ENCODE data around the gene IL16.
"Not testable (repeated sequence)": the region's sequence is repeated elsewhere in the genome, so short reads cannot be mapped to it uniquely, and the experiment has no call there.

IL16 gene

DNA sequence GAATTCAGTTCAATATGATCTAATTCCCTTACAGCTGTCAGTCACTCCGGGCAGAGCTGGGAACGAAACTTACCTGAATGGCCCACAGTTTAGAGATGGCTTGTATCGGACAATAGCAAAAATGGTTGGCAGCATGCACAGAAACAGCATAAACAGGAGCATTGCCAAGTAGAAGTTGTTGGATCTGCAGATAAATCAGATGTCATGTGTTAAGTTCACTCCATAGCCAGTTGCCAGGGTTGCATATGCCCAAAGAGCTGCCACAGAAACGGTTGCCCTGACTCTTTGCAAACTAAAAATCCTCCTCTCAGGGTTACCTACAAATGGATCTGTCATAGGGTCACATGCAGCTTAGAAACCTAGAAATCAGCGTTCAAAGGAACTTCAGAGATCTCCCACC, 142.6 kb downstream of the IL16 start:
- in situ Hi-C loops (cut with MboI; ENCODE audit: low pct_unique_long_range_greater_than_20kb, low sequenced_read_pairs), result no loop called here
- no peak for DNase-seq

DNA sequence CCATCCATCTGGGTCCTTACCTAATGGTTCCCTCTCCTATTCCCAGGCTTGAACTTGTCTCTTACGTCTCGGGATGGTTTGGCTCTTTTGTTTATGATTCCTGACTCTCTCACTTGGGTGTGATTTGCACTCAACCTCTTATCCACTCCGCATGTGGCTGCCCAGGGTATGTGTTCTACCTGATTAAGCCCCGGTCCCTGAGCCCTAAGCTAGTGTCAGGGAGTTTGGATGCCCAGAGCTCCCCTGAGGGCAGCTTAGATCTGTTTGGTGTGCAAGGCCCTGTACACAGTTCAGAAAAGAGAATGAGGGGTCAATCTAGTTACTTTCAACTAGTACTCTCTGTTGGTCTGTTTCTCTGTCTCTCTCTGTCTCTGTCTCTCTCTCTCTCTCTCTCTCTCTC, 143.2 kb downstream of the IL16 start:
- in situ Hi-C loops (cut with MboI; ENCODE audit: low pct_unique_long_range_greater_than_20kb, low sequenced_read_pairs), result no loop called here
- DNase-seq, result no peak

DNA sequence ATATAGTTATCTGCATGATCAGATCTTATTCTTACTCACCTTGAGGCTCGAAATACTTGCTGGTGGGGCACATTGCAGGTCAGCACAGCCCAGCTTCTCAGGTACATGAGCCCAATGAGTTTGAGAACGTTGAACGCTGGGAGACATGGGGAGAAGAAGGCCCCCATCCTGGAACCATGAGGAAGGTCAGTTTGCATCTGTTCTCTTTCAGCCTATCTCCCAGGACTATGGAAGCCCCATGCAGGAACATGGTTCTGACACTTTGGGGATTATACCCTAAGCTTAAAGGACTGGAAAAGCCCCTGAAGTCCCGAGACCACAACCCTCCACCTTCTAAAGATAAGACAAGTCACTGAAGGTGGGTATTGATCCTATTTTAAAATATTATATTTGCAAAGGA, 144.7 kb downstream of the IL16 start:
- DNase-seq, result no peak
- in situ Hi-C loops (cut with MboI; ENCODE audit: low pct_unique_long_range_greater_than_20kb, low sequenced_read_pairs), result no loop called here

DNA sequence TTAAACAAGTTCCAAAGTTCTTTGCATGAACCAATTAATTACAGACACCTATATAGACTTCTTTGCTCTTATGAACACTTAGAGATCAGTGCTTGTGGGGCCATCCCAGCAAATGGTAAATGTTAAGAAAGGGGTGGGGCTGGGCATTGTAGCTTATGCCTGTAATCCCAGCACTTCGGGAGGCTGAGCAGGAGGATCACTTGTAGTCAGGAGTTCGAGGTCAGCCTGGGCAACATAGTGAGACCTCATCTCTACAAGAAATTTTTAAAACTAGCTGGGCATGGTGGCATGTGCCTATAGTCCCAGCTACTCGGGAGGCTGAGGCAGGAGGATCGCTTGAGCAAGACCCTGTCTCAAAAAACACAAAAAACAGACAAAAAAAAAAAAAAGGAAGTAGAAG, 146.7 kb downstream of the IL16 start:
- DNase-seq, result no peak
- in situ Hi-C loops (cut with MboI; ENCODE audit: low pct_unique_long_range_greater_than_20kb, low sequenced_read_pairs), result no loop called here

DNA sequence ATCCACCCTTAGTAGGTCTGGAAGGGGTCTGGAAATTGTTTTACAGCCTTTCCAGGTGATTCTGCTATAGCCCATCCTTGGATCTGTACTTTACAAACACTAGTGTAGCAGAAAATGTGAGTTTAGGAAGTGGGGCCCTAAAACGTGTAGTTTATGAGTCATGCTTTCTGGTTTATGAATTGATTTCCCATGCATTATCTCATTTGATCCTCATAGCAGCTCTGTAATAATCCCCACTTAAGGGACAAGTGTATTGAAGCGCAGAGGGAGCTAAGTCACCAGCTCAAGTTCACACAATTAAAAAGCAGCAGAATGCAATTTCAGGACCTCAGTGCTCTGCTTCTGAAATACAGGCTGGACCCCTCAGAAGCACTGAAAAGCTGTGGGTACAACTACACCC, 149.9 kb downstream of the IL16 start:
- in situ Hi-C loops (cut with MboI; ENCODE audit: low pct_unique_long_range_greater_than_20kb, low sequenced_read_pairs), result no loop called here
- DNase-seq, result no peak

DNA sequence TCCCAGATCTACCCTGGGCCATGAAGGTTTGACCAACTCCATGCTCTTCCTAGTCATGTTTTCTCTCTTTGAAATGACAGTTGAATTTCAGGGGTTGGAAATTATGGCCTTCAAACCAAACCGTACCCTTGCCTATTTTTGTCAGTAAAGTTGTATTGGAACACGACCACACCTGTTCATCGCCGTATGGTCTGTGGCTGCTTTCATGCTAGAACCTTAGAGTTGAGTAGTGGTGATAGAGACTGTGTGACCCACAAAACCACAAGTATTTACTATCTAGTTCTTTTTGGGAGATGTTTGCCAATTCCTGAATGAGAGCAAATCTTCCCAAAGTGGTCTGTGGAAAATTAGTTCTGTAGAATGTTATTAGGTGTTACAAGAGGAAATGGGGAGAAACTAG, 151.2 kb downstream of the IL16 start:
- in situ Hi-C loops (cut with MboI; ENCODE audit: low pct_unique_long_range_greater_than_20kb, low sequenced_read_pairs), result no loop called here
- DNase-seq, result no peak

DNA sequence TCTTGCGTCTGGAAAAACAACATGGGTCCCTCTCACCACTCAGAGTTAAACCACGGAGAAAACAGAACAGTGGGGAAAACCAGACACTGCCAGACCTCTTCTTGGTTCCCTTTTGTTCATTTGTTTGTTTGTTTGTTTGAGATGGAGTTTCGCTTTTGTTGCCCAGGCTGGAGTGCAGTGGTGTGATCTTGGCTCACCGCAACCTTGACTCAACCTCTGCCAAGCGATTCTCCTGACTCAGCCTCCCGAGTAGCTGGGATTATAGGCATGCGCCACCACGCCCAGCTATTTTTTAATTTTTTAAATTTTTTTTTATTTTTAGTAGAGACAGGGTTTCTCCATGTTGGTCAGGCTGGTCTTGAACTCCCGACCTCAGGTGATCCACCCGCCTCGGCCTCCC, 152.0 kb downstream of the IL16 start:
- DNase-seq; in situ Hi-C loops (cut with MboI; ENCODE audit: low pct_unique_long_range_greater_than_20kb, low sequenced_read_pairs): not testable (repeated sequence)

DNA sequence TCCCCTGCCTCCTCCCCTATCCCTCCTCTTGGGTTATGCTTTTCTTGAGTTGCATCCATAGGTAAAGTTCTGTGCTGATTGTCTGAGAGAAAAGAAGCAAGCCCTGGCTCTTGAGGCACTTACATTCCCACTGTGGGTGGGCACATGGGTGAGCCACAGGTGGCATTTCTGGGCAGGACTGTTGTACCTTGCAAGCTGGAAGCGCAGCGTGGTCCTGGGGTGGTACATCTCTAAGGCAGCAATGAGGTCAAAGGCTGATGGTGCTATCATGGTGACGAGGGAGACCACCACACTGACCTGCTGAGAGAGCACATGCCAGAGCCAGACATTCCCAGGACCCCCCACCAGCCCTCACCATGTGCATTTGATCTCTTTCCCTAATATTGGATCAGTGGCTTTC, 152.6 kb downstream of the IL16 start:
- in situ Hi-C loops (cut with MboI; ENCODE audit: low pct_unique_long_range_greater_than_20kb, low sequenced_read_pairs), result no loop called here
- no peak for DNase-seq

DNA sequence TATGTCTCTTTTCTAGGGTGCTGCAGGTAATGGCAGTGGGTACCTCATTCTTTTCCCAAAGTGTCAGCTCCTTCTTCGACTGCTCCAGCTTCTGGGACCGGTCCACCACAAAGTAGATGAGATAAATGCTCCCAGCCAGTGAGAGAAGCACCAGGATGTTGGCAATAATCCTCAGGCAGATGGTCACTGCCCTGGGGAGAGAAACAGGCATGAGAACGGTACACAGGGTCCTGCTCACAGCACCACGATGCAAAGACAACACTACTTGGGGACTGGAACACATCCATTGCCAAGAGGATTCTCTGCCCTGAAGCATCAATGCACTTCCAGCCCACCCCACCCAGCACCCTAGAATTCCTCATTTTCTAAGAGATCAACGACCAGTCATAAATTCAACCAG, 155.0 kb downstream of the IL16 start:
- no peak for DNase-seq
- in situ Hi-C loops (cut with MboI; ENCODE audit: low pct_unique_long_range_greater_than_20kb, low sequenced_read_pairs), result no loop called here

DNA sequence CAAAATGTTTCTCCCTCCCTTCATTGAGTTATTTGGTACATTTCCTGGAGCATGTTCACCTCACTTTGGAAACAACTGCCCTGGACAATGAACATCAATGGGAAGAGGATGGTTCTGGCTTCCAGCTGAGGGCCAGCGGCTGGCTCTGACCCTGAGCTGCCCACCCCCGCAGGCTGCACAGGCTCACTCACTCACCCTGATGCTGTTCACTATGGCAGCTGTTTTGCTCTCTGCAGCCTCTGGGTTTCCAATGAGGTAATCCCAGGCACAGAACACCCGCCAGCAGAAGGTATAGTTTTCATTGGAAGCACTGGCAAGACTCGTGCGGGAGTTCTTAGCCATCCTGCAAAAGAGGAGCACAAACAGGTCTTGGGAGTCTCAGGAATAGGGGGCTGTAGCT, 159.6 kb downstream of the IL16 start:
- DNase-seq, result no peak
- in situ Hi-C loops (cut with MboI; ENCODE audit: low pct_unique_long_range_greater_than_20kb, low sequenced_read_pairs), result no loop called here

DNA sequence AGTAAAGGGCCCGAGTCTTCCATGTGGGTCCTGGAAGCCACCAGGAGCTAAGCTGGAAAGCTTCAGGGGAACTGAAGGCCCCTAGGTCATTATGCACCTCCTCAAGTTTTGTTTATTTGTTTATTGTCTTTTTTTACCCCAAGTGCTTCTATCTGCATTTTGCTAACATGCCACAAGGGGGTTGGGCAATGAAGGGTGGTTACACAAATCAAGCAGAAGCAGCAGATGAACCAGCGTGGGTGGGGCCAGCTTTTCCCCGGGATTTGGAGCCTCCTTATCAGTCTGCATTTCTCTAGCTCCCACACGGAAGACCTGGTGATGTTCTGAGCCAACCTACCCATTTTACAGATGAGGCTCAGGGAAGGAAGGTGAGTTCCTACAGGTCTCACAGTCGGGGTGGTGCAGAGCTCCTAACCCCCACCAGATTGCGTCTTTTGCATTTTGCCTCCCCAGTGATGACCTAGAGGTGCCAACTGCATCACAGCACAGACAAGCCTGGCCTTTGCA, 160.6 kb downstream of the IL16 start:
- DNase-seq, result no peak
- in situ Hi-C loops (cut with MboI; ENCODE audit: low pct_unique_long_range_greater_than_20kb, low sequenced_read_pairs), result no loop called here

DNA sequence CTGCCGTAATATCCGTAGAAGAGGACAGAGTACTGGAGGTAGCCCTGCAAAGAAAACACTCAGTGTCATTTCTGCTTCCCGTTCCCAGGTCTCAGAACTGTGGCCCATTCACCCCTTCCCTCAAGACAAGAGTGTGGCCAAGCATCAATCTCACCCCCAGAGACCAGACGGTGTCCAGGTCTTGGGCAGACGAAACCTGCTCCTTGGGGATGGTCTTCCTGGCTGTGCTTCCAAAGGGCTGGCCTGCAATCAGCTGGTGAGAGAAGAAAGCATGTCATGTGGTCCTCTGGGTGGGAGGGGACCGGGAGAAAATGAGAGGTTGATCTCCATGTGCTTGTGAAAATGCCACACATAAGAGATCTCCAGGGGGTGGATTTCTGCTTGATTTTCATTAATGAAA, 161.6 kb downstream of the IL16 start:
- DNase-seq, result no peak
- in situ Hi-C loops (cut with MboI; ENCODE audit: low pct_unique_long_range_greater_than_20kb, low sequenced_read_pairs), result no loop called here

DNA sequence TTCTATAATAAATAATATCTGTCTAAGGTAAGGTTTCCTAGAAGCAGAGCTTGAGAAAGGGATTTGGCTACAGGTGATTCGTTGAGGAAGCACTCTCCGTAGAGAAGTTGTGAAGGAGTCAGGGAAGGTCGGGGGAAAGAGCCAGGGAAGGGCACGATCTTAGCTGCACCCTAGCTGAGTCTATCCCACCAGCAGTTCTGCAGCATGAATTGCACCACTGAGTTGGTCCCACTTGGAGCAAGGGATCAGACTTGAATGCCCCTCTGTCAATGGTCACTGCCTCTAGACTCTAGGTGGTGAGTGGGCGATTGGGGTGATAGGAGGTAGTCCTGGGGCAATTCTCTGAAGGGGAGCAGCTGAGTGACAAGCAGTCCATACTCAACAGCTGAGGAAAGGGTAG, 163.8 kb downstream of the IL16 start:
- DNase-seq, result no peak
- in situ Hi-C loops (cut with MboI; ENCODE audit: low pct_unique_long_range_greater_than_20kb, low sequenced_read_pairs), result no loop called here

DNA sequence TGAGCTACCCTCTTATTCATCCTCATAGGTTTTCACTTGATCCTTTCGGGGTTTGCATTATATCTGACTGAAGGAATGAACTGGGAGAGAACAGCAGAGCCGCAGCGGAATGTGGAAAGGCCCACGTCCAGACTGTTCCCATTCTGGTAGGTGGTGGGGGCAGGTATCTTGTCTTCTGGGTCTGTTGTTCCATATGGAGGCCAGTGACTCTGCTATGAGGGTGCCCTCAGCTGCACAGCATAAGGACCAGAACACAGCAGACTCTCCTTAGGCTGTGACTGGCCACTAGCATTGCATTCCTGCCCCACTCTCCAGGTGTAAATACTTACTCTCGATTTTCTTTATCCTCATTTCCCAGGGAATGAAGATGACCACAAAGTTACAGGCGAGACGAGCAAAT, 165.2 kb downstream of the IL16 start:
- in situ Hi-C loops (cut with MboI; ENCODE audit: low pct_unique_long_range_greater_than_20kb, low sequenced_read_pairs), result no loop called here
- no peak for DNase-seq

DNA sequence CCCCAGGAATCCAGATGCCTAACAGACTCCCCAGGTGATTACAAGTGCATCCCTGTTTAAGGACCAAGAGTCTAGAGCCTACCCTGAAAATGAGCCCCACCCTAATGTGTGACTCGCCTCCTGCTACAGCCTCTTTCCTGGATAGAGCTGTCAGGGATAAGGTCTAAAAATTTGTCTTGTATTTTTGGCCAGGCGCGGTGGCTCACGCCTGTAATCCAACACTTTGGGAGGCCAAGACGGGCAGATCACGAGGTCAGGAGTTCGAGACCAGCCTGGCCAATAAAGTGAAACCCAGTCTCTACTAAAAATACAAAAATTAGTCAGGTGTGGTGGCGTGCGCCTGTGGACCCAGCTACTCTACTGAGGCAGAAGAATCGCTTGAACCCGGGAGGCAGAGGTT, 166.1 kb downstream of the IL16 start:
- DNase-seq, result no peak
- in situ Hi-C loops (cut with MboI; ENCODE audit: low pct_unique_long_range_greater_than_20kb, low sequenced_read_pairs), result no loop called here

DNA sequence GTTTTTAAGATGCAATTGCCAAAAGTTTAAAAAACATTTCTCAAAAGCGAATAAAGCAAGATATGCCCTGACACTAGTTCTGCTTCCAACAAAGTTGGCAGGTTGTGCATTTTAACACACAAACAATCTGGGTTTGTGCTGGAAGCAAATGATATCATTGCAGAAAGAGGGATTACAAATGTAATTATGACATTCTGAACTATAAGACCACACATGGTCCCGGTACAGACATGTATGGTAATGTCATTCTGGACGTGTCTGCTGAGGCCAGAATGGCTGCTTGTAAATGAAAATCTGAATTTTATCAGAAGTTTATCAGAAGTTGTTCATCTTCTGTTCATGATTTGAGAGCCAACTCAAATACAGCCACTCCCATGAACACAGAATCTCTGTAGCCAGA, 166.6 kb downstream of the IL16 start:
- no peak for DNase-seq
- in situ Hi-C loops (cut with MboI; ENCODE audit: low pct_unique_long_range_greater_than_20kb, low sequenced_read_pairs), result no loop called here
